Thyroid gland (tissue), 4 donors: ENCODE results near the gene RIMBP2.

Experiments
- CTCF ChIP-seq, 6 experiments: fragments of 200-600 bp in 3 of 6; fragments of 450-650 bp in 3 of 6; sonication (generic) in 3 of 6; IDR thresholded peaks; one replicate each; pipeline ENCODE4 v1.5.1; 2016 to 2019; ENCODE audit warnings: antibody characterized with exemption in 6 of 6, mild to moderate bottlenecking in 2 of 6, inconsistent platforms in 1 of 6, moderate library complexity in 1 of 6
- POLR2A ChIP-seq, 2 donors: fragments of 450-650 bp; IDR thresholded peaks; one replicate each; pipeline ENCODE4 v1.6.1; 2017; ENCODE audit warnings: antibody characterized with exemption in 2 of 2, mild to moderate bottlenecking in 2 of 2, moderate library complexity in 1 of 2

GRCh38 chr12:130473266-130473665 is 242.8 kb downstream of the RIMBP2 start:
- TF ChIP-seq CTCF (IDR thresholded peaks at IDR 0.05) (no peak), POLR2A (IDR thresholded peaks at IDR 0.05) (no peak)
